Measurements from ENCODE around the gene ZNF595.
"Not testable (repeated sequence)": the region's sequence is repeated elsewhere in the genome, so short reads cannot be mapped to it uniquely, and the experiment has no call there.

- not testable (repeated sequence) for TF ChIP-seq CTCF (optimal IDR thresholded peaks at IDR 0.05 in 1 of 3, IDR thresholded peaks at IDR 0.05 in 1 of 3, conservative IDR thresholded peaks at IDR 0.05 in 1 of 3; ENCODE audit: extremely low read depth in 1 of 3, insufficient read depth in 2 of 3, low read length in 3 of 3); EZH2 (IDR thresholded peaks at IDR 0.05; ENCODE audit: low read length)
These were observed 33.6 kb downstream of the ZNF595 start for GRCh38 chr4:86559-87324.
